Body of pancreas (tissue), 4 donors: Measurements from ENCODE around the gene FGF3.

ENCODE experiments used
- CTCF ChIP-seq, 7 experiments: fragments of 450-650 bp in 4 of 7; fragments of 200-600 bp in 3 of 7; sonication (generic) in 3 of 7; IDR thresholded peaks; one replicate each; pipeline ENCODE4 v1.5.1; 2016 to 2019; ENCODE audit warnings: antibody characterized with exemption in 7 of 7
- POLR2A ChIP-seq, 3 donors: fragments of 450-650 bp; IDR thresholded peaks; one replicate each; pipeline ENCODE4 v1.6.1; 2016; ENCODE audit warnings: antibody characterized with exemption in 3 of 3, mild to moderate bottlenecking in 2 of 3

- TF ChIP-seq CTCF (IDR thresholded peaks at IDR 0.05) (no peak), POLR2A (IDR thresholded peaks at IDR 0.05) (no peak)
Observed at GRCh38 chr11:69820441-69820840, 1.2 kb upstream of the FGF3 start.
